Mesenchymal stem cell (in vitro differentiated cells and primary cell): ENCODE results near the gene SERPINE1.

ENCODE experiments used
- DNase-seq: peaks from one replicate; pipeline ENCODE4 v3.0.0-alpha.2; 2013
- H2AFZ ChIP-seq: one replicate; pipeline ENCODE4 v1.6.1; 2013; ENCODE audit warnings: low read depth, mild to moderate bottlenecking, control low read depth, inconsistent platforms, low read length, moderate library complexity
- H2AK5ac ChIP-seq: 2 replicates; pipeline ENCODE4 v1.6.1; 2013; ENCODE audit warnings: low read length, moderate library complexity, mild to moderate bottlenecking, inconsistent platforms; ENCODE audit not compliant: severe bottlenecking
- H2BK120ac ChIP-seq: one replicate; pipeline ENCODE4 v1.6.1; 2013; ENCODE audit warnings: low read depth, mild to moderate bottlenecking, inconsistent platforms, low read length, moderate library complexity
- H2BK12ac ChIP-seq, 2 experiments: one replicate each; pipeline ENCODE4 v1.6.1; 2013; ENCODE audit warnings: inconsistent platforms in 2 of 2, low read length in 2 of 2, mild to moderate bottlenecking in 2 of 2, moderate library complexity in 2 of 2, control low read depth in 1 of 2
- H2BK15ac ChIP-seq: one replicate; pipeline ENCODE4 v1.6.1; 2013; ENCODE audit warnings: mild to moderate bottlenecking, low read depth, inconsistent platforms; ENCODE audit not compliant: poor library complexity, severe bottlenecking
- H2BK5ac ChIP-seq: 2 replicates; pipeline ENCODE4 v1.6.1; 2013; ENCODE audit warnings: low read depth, mild to moderate bottlenecking, low read length, control low read depth, inconsistent platforms; ENCODE audit not compliant: poor library complexity, severe bottlenecking
- H3K14ac ChIP-seq, 2 experiments: one replicate each; pipeline ENCODE4 v1.6.1; 2013; ENCODE audit warnings: inconsistent platforms in 2 of 2, low read length in 2 of 2, control low read depth in 1 of 2, mild to moderate bottlenecking in 1 of 2, moderate library complexity in 1 of 2
- H3K18ac ChIP-seq, 2 experiments: one replicate each; pipeline ENCODE4 v1.6.1; 2013; ENCODE audit warnings: inconsistent platforms in 2 of 2, low read length in 2 of 2, control low read depth in 1 of 2, low read depth in 1 of 2, mild to moderate bottlenecking in 1 of 2
- H3K23ac ChIP-seq, 2 experiments: one replicate each; pipeline ENCODE4 v1.6.1; 2013; ENCODE audit warnings: inconsistent platforms in 2 of 2, low read length in 2 of 2, mild to moderate bottlenecking in 2 of 2, moderate library complexity in 2 of 2, control low read depth in 1 of 2
- H3K27ac ChIP-seq: 2 replicates; pipeline ENCODE4 v1.5.1; 2013; ENCODE audit warnings: mild to moderate bottlenecking, moderate library complexity, low read length, control low read depth, inconsistent platforms; ENCODE audit not compliant: poor library complexity, severe bottlenecking
- H3K27me3 ChIP-seq, 2 experiments: 2 replicates each; pipeline versions ENCODE4 v1.6.1 to v1.7.0; 2013; ENCODE audit warnings: low read length in 2 of 2, mild to moderate bottlenecking in 2 of 2, moderate library complexity in 2 of 2, control low read depth in 1 of 2, inconsistent platforms in 1 of 2; ENCODE audit not compliant: control insufficient read depth in 1 of 2, insufficient read depth in 1 of 2
- H3K36me3 ChIP-seq, 2 experiments: 2 replicates each; pipeline versions ENCODE4 v1.6.1 to v1.7.0; 2013; ENCODE audit warnings: low read length in 2 of 2, control low read depth in 1 of 2, inconsistent platforms in 1 of 2, low read depth in 1 of 2, mild to moderate bottlenecking in 1 of 2; ENCODE audit not compliant: insufficient read depth in 2 of 2, control insufficient read depth in 1 of 2
- H3K4ac ChIP-seq, 2 experiments: one replicate each; pipeline ENCODE4 v1.6.1; 2013; ENCODE audit warnings: inconsistent platforms in 2 of 2, low read length in 2 of 2, mild to moderate bottlenecking in 2 of 2, moderate library complexity in 2 of 2, control low read depth in 1 of 2, low read depth in 1 of 2
- H3K4me1 ChIP-seq: 2 replicates; pipeline ENCODE4 v1.6.1; 2013; ENCODE audit warnings: low read depth, low read length, control low read depth; ENCODE audit not compliant: control insufficient read depth, insufficient read depth
- H3K4me2 ChIP-seq: 2 replicates; pipeline ENCODE4 v1.6.1; 2013; ENCODE audit warnings: low read length, mild to moderate bottlenecking, inconsistent platforms; ENCODE audit not compliant: poor library complexity, severe bottlenecking
- H3K4me3 ChIP-seq, 2 experiments: 2 replicates each; pipeline versions ENCODE4 v1.5.1 to v1.7.0; 2013; ENCODE audit warnings: low read length in 2 of 2, mild to moderate bottlenecking in 2 of 2, control low read depth in 1 of 2, low read depth in 1 of 2; ENCODE audit not compliant: insufficient read depth in 1 of 2
- H3K79me1 ChIP-seq: replicated peaks from 2 replicates; pipeline ENCODE4 v1.6.1; 2013; ENCODE audit warnings: mild to moderate bottlenecking, control low read depth, low read length, inconsistent platforms; ENCODE audit not compliant: poor library complexity, severe bottlenecking
- H3K9ac ChIP-seq: 2 replicates; pipeline ENCODE4 v1.7.0; 2013; ENCODE audit warnings: mild to moderate bottlenecking, low read length, moderate library complexity
- H3K9me3 ChIP-seq: 2 replicates; pipeline ENCODE4 v1.7.0; 2013; ENCODE audit warnings: mild to moderate bottlenecking, low read length; ENCODE audit not compliant: control insufficient read depth
- H4K8ac ChIP-seq: one replicate; pipeline ENCODE4 v1.6.1; 2013; ENCODE audit warnings: inconsistent platforms, mild to moderate bottlenecking, low read length, moderate library complexity
- H4K91ac ChIP-seq: one replicate; pipeline ENCODE4 v1.6.1; 2013; ENCODE audit warnings: mild to moderate bottlenecking, low read length, inconsistent platforms
- WGBS: methylation state at CpG from one replicate; pipeline ENCODE4 v1.1.7; 2013; ENCODE audit warnings: mixed read lengths; 5-methylcytosine and 5-hydroxymethylcytosine counted together

SERPINE1 gene

DNA sequence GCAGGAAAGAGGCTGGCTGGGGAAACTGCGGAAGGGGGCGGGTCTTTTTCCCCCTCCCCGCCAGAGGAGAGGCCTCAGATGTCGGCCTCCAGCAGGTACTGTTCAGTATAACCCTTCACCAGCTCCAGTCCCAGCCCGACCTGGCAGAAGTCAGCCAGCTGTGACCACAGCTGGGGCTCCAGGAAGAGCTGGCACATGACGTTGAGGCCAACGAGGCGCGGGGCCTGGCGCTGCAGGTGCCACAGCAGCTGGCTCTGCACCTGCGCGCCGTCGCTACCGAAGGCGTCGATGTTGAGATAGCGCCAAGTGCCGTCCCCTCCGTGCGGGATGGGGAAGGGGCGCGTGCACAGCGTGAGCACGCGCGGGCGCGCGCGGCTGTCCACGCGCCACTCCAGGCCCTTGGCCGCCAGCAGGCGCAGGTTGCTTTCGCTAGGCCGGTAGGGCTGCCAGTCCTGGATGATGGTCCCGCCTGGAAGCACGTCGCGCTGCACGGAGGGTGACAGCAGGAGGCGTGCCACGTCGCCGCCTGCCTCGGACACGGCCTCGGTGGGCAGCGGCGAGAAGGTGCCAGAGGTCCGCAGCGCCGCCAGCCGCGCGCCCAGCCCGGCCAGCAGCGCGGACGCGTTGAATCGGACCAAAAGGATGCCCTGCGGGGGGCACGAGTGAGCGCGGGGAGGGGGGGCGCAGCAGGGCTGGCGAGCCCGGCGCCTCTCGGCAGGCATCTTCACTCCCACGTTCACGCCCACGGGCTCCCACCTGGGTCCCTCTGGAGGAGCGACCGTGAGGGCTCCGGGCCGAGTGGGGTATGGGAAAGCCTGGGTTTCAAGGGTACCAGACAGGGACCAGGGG lies 45.3 kb downstream of the SERPINE1 start:
- Histone ChIP-seq H2BK15ac (no peak overlapping the region), H4K8ac (no peak overlapping the region), H3K14ac (no peak overlapping the region), H3K4me3 (peak overlapping the region in 1 of 2 experiments; percentile 47), H3K4ac (no peak overlapping the region), H3K9ac (no peak overlapping the region), H2BK120ac (no peak overlapping the region), H3K9me3 (no peaks in the 10 kb centered on the region), H4K91ac (no peak overlapping the region), H3K79me1 (no peaks in the 10 kb centered on the region), H3K23ac (peak overlapping the region in 1 of 2 experiments; percentile 77), H2BK5ac (no peak overlapping the region), H2BK12ac (no peak overlapping the region), H3K18ac (no peak overlapping the region), H3K4me1 (peaks cover 37% of the 10 kb centered on the region), H2AK5ac (no peak overlapping the region), H3K36me3 (no peaks in the 10 kb centered on the region), H3K27ac (no peak overlapping the region), H3K4me2 (peak overlapping the region; percentile 35), H2AFZ (no peak overlapping the region), H3K27me3 (peaks cover 93 to 97% of the 10 kb centered on the region in 2 experiments)
- 3% methylated on average over 79 of the region's 79 CpGs for WGBS
- DNase-seq: no peak

DNA sequence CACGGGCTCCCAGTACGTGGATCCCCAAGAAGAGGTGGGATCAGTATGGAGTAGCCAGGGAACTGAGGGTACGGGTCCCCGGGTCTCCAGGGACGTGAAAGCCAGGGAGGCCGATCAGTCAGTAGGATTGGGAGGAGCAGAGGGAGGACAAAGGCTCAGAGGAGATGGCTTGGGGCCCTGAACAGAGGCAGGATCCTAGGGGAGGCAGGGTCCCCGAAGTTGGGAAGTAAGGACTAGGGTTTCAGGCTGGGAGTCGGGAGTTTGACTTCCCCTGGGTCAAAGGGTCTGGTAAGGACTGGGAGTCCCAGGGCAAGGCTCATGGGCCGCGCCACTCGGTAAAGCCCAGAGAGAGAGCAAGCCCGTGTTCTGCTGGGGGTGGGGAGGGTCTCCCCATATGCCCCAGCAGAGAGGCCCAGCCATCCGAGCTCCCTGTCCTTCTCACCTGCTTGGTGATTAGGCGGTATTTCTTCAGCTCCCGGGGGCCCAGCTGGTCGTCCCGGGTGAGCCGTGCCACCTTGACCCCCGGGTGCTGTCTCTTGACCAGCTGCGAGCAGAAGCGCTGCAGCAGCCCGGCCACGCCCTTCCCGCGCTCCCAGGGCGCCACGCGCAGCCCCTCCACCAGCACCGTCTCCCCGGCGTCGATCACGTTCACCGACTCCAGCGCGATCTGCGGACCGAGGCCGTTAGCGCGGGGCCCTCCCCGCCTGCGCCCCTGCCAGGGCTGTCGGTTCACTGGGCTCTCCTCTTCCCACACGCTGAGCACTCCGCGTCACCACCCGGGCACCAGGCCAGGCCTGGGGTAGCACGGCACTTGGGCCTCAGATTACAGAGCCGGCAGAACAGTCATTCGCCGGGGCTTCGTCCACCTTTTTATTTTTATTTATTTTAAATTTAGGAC lies 46.2 kb downstream of the SERPINE1 start:
- Histone ChIP-seq H3K4me2 (peak overlapping the region; percentile 47), H3K27ac (no peak overlapping the region), H3K4me3 (peak overlapping the region; percentile 47 to 61), H3K27me3 (peaks cover 93 to 97% of the 10 kb centered on the region in 2 experiments), H2AFZ (peak overlapping the region; percentile 30), H3K4ac (no peak overlapping the region), H2BK5ac (no peak overlapping the region), H2BK15ac (no peak overlapping the region), H2BK120ac (no peak overlapping the region), H3K14ac (no peak overlapping the region), H3K9me3 (no peaks in the 10 kb centered on the region), H3K18ac (no peak overlapping the region), H4K8ac (no peak overlapping the region), H3K36me3 (no peaks in the 10 kb centered on the region), H3K9ac (no peak overlapping the region), H2AK5ac (no peak overlapping the region), H3K23ac (peak overlapping the region in 1 of 2 experiments; percentile 38), H4K91ac (no peak overlapping the region), H3K4me1 (peaks cover 34% of the 10 kb centered on the region), H2BK12ac (no peak overlapping the region), H3K79me1 (no peaks in the 10 kb centered on the region)
- 4% methylated on average over 44 of the region's 53 CpGs for WGBS
- DNase-seq: peak; percentile 57

DNA sequence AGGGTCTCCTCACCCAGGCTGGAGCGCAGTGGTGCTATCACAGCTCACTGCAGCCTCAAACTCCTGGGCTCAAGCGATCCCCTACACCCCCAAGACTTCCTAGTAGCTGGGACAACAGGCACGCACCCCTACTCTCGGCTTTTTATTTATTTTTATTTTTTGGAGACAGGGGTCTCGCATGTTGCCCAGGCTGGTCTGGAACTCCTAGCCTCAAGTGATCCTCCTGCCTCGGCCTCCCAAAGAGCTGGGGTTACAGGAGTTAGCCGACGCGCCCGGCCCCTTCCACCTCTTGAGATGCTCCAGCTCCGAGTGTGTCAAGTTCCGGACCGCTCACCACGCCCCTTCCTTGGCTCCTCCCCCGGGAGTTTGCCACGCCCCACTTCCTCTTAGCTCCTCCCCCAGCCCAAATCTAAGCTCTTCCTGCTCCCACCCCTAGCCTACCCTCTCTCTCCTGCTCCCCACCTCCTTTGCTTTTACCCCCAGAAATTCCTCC lies 46.9 kb downstream of the SERPINE1 start:
- Histone ChIP-seq H2BK12ac (no peak overlapping the region), H3K4me1 (peaks cover 31% of the 10 kb centered on the region), H3K4ac (no peak overlapping the region), H2AK5ac (no peak overlapping the region), H3K18ac (no peak overlapping the region), H3K4me2 (no peak overlapping the region), H3K9ac (no peak overlapping the region), H4K91ac (no peak overlapping the region), H3K79me1 (no peaks in the 10 kb centered on the region), H3K27ac (no peak overlapping the region), H3K9me3 (no peaks in the 10 kb centered on the region), H2BK15ac (no peak overlapping the region), H2BK5ac (no peak overlapping the region), H3K14ac (no peak overlapping the region), H2BK120ac (no peak overlapping the region), H4K8ac (no peak overlapping the region), H3K23ac (no peak overlapping the region), H2AFZ (no peak overlapping the region), H3K36me3 (no peaks in the 10 kb centered on the region), H3K27me3 (peaks cover 92 to 97% of the 10 kb centered on the region in 2 experiments), H3K4me3 (peak overlapping the region in 1 of 2 experiments; percentile 61)
- no peak for DNase-seq
- WGBS: 13% methylated on average over 16 of the region's 16 CpGs
